Thymus (tissue), 11 donors: ENCODE results near the gene MMP12. TPM values are rescaled to one million over a fixed set of nuclear protein-coding genes. Genes with fewer than 3 reads are reported as not detected.
"Not testable (repeated sequence)": the region's sequence is repeated elsewhere in the genome, so short reads cannot be mapped to it uniquely, and the experiment has no call there.

Source experiments
- DNase-seq, 9 donors: peaks; one replicate each; pipeline ENCODE4 v3.0.0-alpha.2; 2013; ENCODE audit warnings: low spot score in 9 of 9, low read depth in 6 of 9, missing footprints in 1 of 9
- H3K27ac ChIP-seq, 2 donors: one replicate each; pipeline ENCODE4 v1.5.1; 2013; ENCODE audit warnings: control low read depth in 1 of 2, low read depth in 1 of 2, low read length in 1 of 2, mild to moderate bottlenecking in 1 of 2, moderate library complexity in 1 of 2
- H3K27me3 ChIP-seq, 2 donors: one replicate each; pipeline ENCODE4 v1.5.1; 2013; ENCODE audit warnings: low read length in 1 of 2; ENCODE audit not compliant: control insufficient read depth in 2 of 2, insufficient read depth in 1 of 2
- H3K36me3 ChIP-seq, 2 donors: one replicate each; pipeline ENCODE4 v1.5.1; 2013; ENCODE audit warnings: low read length in 1 of 2, mild to moderate bottlenecking in 1 of 2, moderate library complexity in 1 of 2; ENCODE audit not compliant: control insufficient read depth in 2 of 2, insufficient read depth in 2 of 2
- H3K4me1 ChIP-seq, 2 donors: one replicate each; pipeline ENCODE4 v1.5.1; 2013; ENCODE audit warnings: low read length in 2 of 2; ENCODE audit not compliant: control insufficient read depth in 2 of 2, insufficient read depth in 2 of 2
- H3K4me3 ChIP-seq, 2 donors: one replicate each; pipeline ENCODE4 v1.5.1; 2013; ENCODE audit warnings: low read length in 2 of 2, control low read depth in 1 of 2, mild to moderate bottlenecking in 1 of 2
- H3K9me3 ChIP-seq, 2 donors: one replicate each; pipeline ENCODE4 v1.5.1; 2013; ENCODE audit warnings: low read length in 1 of 2, mild to moderate bottlenecking in 1 of 2; ENCODE audit not compliant: control insufficient read depth in 2 of 2, insufficient read depth in 1 of 2
- WGBS: extraction: QIAGEN DNeasy Blood & Tissue Kit; methylation state at CpG from one replicate; pipeline ENCODE4 v1.1.7; 2013; 5-methylcytosine and 5-hydroxymethylcytosine counted together
- polyA plus RNA-seq: library from polyadenylated mRNA; stranded (reverse); fragments of 200-250 nt; gene quantifications from one replicate; pipeline ENCODE4 v1.2.3, GENCODE V29; 2013
- total RNA-seq: library from RNA; stranded (reverse); fragments of 120-200 nt; gene quantifications from one replicate; pipeline ENCODE4 v1.2.4, GENCODE V29; 2013
- donor health status: healthy.

MMP12 gene
- total and polyA plus RNA-seq, 2 donors = 10.8 to 12.5 TPM

GRCh38 chr11:102903895-102904294, 29.1 kb upstream of the MMP12 start:
- H3K4me3 ChIP-seq, H3K27ac ChIP-seq: not testable (repeated sequence)

GRCh38 chr11:102900346-102900745, 25.6 kb upstream of the MMP12 start:
- DNase-seq = no peak
- Histone ChIP-seq H3K27ac (no peak overlapping the region), H3K4me3 (no peak overlapping the region), H3K9me3 (no peaks in the 10 kb centered on the region), H3K4me1 (no peaks in the 10 kb centered on the region), H3K36me3 (no peaks in the 10 kb centered on the region), H3K27me3 (no peaks in the 10 kb centered on the region)
- WGBS = 96% methylated on average over 2 of the region's 2 CpGs

More at GRCh38 chr11:102903895-102904294, 29.1 kb upstream of the MMP12 start:
- 91% methylated on average over 5 of the region's 5 CpGs for WGBS
- H3K27me3 ChIP-seq, H3K9me3 ChIP-seq, DNase-seq, H3K36me3 ChIP-seq, H3K4me1 ChIP-seq: not testable (repeated sequence)

- Histone ChIP-seq H3K27ac (no peak overlapping the region), H3K36me3 (no peaks in the 10 kb centered on the region), H3K9me3 (no peaks in the 10 kb centered on the region), H3K4me3 (no peak overlapping the region), H3K4me1 (no peaks in the 10 kb centered on the region), H3K27me3 (no peaks in the 10 kb centered on the region)
- no peak for DNase-seq
- WGBS = 100% methylated on average over 1 of the region's 1 CpG
Observed at GRCh38 chr11:102891736-102892135, 17.0 kb upstream of the MMP12 start.

- Histone ChIP-seq H3K27ac (no peak overlapping the region), H3K9me3 (no peaks in the 10 kb centered on the region), H3K27me3 (no peaks in the 10 kb centered on the region), H3K4me3 (no peak overlapping the region), H3K4me1 (no peaks in the 10 kb centered on the region), H3K36me3 (no peaks in the 10 kb centered on the region)
- no peak for DNase-seq
- 93% methylated on average over 6 of the region's 6 CpGs for WGBS
Observed at GRCh38 chr11:102886999-102887398, 12.2 kb upstream of the MMP12 start.

- Histone ChIP-seq H3K27me3 (no peaks in the 10 kb centered on the region), H3K36me3 (no peaks in the 10 kb centered on the region), H3K27ac (no peak overlapping the region), H3K4me1 (no peaks in the 10 kb centered on the region), H3K9me3 (no peaks in the 10 kb centered on the region), H3K4me3 (no peak overlapping the region)
- no peak for DNase-seq
- 93% methylated on average over 3 of the region's 3 CpGs for WGBS
Observed at GRCh38 chr11:102883141-102883540, 8.4 kb upstream of the MMP12 start.

- Histone ChIP-seq H3K4me3 (no peak overlapping the region), H3K27me3 (no peaks in the 10 kb centered on the region), H3K9me3 (no peaks in the 10 kb centered on the region), H3K27ac (no peak overlapping the region), H3K36me3 (no peaks in the 10 kb centered on the region), H3K4me1 (no peaks in the 10 kb centered on the region)
- peak in 1 of 9 donors; percentile 24 for DNase-seq
- WGBS = 93% methylated on average over 4 of the region's 4 CpGs
Observed at GRCh38 chr11:102882389-102883024, 7.7 kb upstream of the MMP12 start.

- WGBS = 59% methylated on average over 5 of the region's 5 CpGs
Observed at GRCh38 chr11:102879801-102880200, 5.0 kb upstream of the MMP12 start.

GRCh38 chr11:102878595-102878994, 3.8 kb upstream of the MMP12 start:
- Histone ChIP-seq H3K27ac (no peak overlapping the region), H3K4me1 (no peaks in the 10 kb centered on the region), H3K36me3 (no peaks in the 10 kb centered on the region), H3K27me3 (no peaks in the 10 kb centered on the region), H3K4me3 (no peak overlapping the region), H3K9me3 (no peaks in the 10 kb centered on the region)
- no peak for DNase-seq
- WGBS = 89% methylated on average over 2 of the region's 2 CpGs

More at GRCh38 chr11:102879801-102880200, 5.0 kb upstream of the MMP12 start:
- no peaks in the 10 kb centered on the region for H3K4me1 ChIP-seq
- H3K4me3 ChIP-seq = no peak overlapping the region
- DNase-seq = peak in 1 of 9 donors; percentile 13
- no peak overlapping the region for H3K27ac ChIP-seq
- no peaks in the 10 kb centered on the region for H3K27me3 ChIP-seq
- no peaks in the 10 kb centered on the region for H3K9me3 ChIP-seq
- H3K36me3 ChIP-seq = no peaks in the 10 kb centered on the region

- H3K36me3 ChIP-seq, H3K27ac ChIP-seq, DNase-seq, H3K4me3 ChIP-seq, H3K4me1 ChIP-seq, H3K9me3 ChIP-seq, H3K27me3 ChIP-seq: not testable (repeated sequence)
- 90% methylated on average over 8 of the region's 8 CpGs for WGBS
Observed at GRCh38 chr11:102869354-102869964, 5.3 kb downstream of the MMP12 start.
